Mesodermal cell (in vitro differentiated cells): Measurements from ENCODE around the gene BTG4.
A peak's percentile ranks its signal among the peaks of the same experiment; 100 is the strongest.

Experiments used
- H3K27ac ChIP-seq: 2 replicates; pipeline ENCODE4 v1.7.0; 2013; ENCODE audit warnings: mild to moderate bottlenecking, low read depth, low read length, moderate library complexity; ENCODE audit not compliant: severe bottlenecking
- H3K36me3 ChIP-seq: 2 replicates; pipeline ENCODE4 v1.7.1; 2013; ENCODE audit warnings: mild to moderate bottlenecking, low read length, moderate library complexity; ENCODE audit not compliant: control insufficient read depth, insufficient read depth
- H3K4me1 ChIP-seq: one replicate; pipeline ENCODE4 v1.7.1; 2013; ENCODE audit warnings: mild to moderate bottlenecking, low read length; ENCODE audit not compliant: insufficient read depth, control insufficient read depth, poor library complexity, severe bottlenecking
- H3K4me3 ChIP-seq: 2 replicates; pipeline ENCODE4 v1.7.0; 2013; ENCODE audit warnings: low read length, control low read depth, mild to moderate bottlenecking; ENCODE audit not compliant: insufficient read depth, poor library complexity, severe bottlenecking; ENCODE audit errors: extremely low read depth
- H3K9me3 ChIP-seq: 2 replicates; pipeline ENCODE4 v1.7.1; 2013; ENCODE audit warnings: mild to moderate bottlenecking, low read length, moderate library complexity; ENCODE audit not compliant: control insufficient read depth
- WGBS, 2 experiments: methylation state at CpG; one replicate each; pipeline ENCODE4 v1.1.5; 2013; ENCODE audit warnings: missing lambda C conversion rate in 2 of 2; ENCODE audit not compliant: insufficient coverage in 2 of 2; 5-methylcytosine and 5-hydroxymethylcytosine counted together

Gene BTG4

GRCh38 chr11:111522426-111522825 is 10.2 kb upstream of the BTG4 start:
- Histone ChIP-seq H3K4me3 (no peak overlapping the region), H3K4me1 (peaks cover 27% of the 10 kb centered on the region), H3K9me3 (no peaks in the 10 kb centered on the region), H3K36me3 (no peaks in the 10 kb centered on the region), H3K27ac (no peak overlapping the region)
- 100% methylated on average over 2 of the region's 5 CpGs for WGBS, 2 experiments

- H3K4me3 ChIP-seq, result no peak overlapping the region
- H3K9me3 ChIP-seq, result no peaks in the 10 kb centered on the region
- no peaks in the 10 kb centered on the region for H3K36me3 ChIP-seq
- no CpG with 5 or more reads among the region's 2 CpGs for WGBS, 2 experiments
- H3K27ac ChIP-seq, result peak overlapping the region; percentile 51
- peaks cover 24% of the 10 kb centered on the region for H3K4me1 ChIP-seq
Observed at GRCh38 chr11:111521135-111521534, 8.9 kb upstream of the BTG4 start.

GRCh38 chr11:111520560-111520959 is 8.4 kb upstream of the BTG4 start:
- no CpG with 5 or more reads among the region's 2 CpGs for WGBS, 2 experiments
- peaks cover 26% of the 10 kb centered on the region for H3K4me1 ChIP-seq

GRCh38 chr11:111518668-111519067 is 6.5 kb upstream of the BTG4 start:
- H3K27ac ChIP-seq, result no peak overlapping the region
- WGBS, 2 experiments, result no CpG with 5 or more reads among the region's 1 CpG
- peaks cover 32% of the 10 kb centered on the region for H3K4me1 ChIP-seq
- no peak overlapping the region for H3K4me3 ChIP-seq
- no peaks in the 10 kb centered on the region for H3K36me3 ChIP-seq
- no peaks in the 10 kb centered on the region for H3K9me3 ChIP-seq

More at GRCh38 chr11:111520560-111520959, 8.4 kb upstream of the BTG4 start:
- no peak overlapping the region for H3K4me3 ChIP-seq
- H3K27ac ChIP-seq, result no peak overlapping the region
- no peaks in the 10 kb centered on the region for H3K9me3 ChIP-seq
- no peaks in the 10 kb centered on the region for H3K36me3 ChIP-seq

DNA sequence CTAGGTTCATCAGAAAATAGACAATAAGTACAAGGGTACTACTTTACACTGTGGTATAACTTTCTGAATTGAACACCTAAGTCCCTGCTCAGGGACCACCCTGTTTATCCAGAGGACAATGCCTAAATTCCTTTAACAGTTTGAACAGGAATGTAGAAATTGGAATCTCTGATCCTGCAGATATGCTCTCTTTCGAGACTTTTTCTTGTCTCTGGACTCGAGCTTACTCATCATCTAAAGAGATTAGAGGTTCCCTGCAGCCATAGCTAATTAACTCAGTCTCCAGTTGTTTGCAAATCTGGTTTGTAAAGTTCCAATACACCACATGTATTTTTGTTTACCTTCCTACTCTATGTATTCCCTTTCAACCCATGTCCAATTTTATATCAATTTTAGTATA is 3.4 kb upstream of the BTG4 start:
- no peaks in the 10 kb centered on the region for H3K36me3 ChIP-seq
- H3K27ac ChIP-seq, result no peak overlapping the region
- WGBS, 2 experiments, result 70 to 71% methylated on average over 2 of the region's 2 CpGs
- H3K4me1 ChIP-seq, result peaks cover 20% of the 10 kb centered on the region
- H3K4me3 ChIP-seq, result no peak overlapping the region
- H3K9me3 ChIP-seq, result no peaks in the 10 kb centered on the region

- Histone ChIP-seq H3K4me3 (peak within 1 kb of the TSS; percentile 20), H3K9me3 (no peaks in the 10 kb centered on the region), H3K27ac (no peak within 1 kb of the TSS), H3K4me1 (peaks cover 19% of the 10 kb centered on the region), H3K36me3 (no peaks in the 10 kb centered on the region)
- WGBS, 2 experiments, result 13 to 16% methylated on average over 21 to 29 of the region's 39 CpGs
Observed at GRCh38 chr11:111514216-111515031, 2.2 kb upstream of the BTG4 start, which contains the start of gene HOATZ. TSS of gene HOATZ (plus strand) at chr11:111514778. CDS start at chr11:111514785, 7 bp downstream.

DNA sequence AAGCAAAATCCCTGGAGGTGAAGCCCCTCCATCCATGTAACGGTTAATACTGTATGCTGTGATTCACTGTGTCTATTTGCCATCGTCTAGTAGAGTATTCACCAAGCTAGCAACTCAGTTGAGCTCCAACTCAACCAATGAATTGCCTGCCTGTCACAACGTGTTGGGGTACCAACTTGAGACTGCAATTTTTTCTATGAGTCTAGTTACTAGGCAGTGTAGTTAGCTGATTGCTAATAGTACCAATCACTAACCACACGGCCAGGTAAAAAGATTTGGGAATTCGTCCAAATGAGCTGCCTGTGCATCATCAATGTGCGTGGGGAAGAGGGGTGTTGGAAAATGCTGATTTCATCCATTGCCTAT is 1.0 kb upstream of the BTG4 start:
- Histone ChIP-seq H3K4me1 (peaks cover 16% of the 10 kb centered on the region), H3K36me3 (no peaks in the 10 kb centered on the region), H3K4me3 (peak overlapping the region; percentile 45), H3K9me3 (no peaks in the 10 kb centered on the region), H3K27ac (no peak overlapping the region)
- 0 to 6% methylated on average over 1 to 2 of the region's 6 CpGs for WGBS, 2 experiments

DNA sequence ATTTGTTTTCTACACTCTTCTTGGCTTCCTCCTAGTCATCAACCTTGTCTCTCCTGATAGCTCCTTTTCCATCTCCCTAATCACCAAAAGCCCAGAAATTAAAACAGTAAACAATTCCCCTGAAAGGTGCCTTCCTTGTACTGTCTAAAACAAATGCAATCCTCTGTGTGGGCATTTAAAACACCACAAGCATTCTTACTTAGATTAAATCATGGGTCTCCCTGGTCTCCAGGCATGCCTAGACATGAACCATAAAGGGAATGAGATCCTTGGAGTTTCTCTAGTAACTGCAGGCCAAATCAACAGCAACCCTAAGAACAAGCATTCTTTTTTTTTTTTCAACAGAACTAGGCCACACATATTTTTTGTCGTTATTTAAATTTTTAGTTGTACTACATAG is 1.9 kb downstream of the BTG4 start:
- no peak overlapping the region for H3K27ac ChIP-seq
- H3K4me1 ChIP-seq, result peaks cover 10% of the 10 kb centered on the region
- no peaks in the 10 kb centered on the region for H3K36me3 ChIP-seq
- no CpG with 5 or more reads among the region's 1 CpG for WGBS, 2 experiments
- no peak overlapping the region for H3K4me3 ChIP-seq
- H3K9me3 ChIP-seq, result no peaks in the 10 kb centered on the region

DNA sequence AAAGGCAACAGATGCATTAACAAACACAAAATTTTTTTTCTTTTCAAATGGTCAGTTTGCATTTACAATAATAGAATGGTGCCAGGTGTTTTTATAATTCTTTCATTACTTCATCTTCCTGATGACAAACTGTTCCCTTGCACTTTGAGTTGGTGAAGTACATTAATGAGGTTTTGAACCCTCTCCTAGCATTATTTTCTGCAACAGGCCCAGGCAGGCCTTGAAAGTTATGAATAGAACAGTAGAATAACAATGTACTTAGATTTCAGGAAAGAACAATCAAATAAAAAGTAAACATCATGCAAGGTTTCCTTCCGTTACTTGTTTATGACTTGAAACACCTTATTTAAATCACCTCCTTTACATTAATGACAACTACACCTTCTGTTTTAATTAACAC is 9.6 kb downstream of the BTG4 start:
- no peak overlapping the region for H3K4me3 ChIP-seq
- H3K9me3 ChIP-seq, result no peaks in the 10 kb centered on the region
- no peak overlapping the region for H3K27ac ChIP-seq
- no peaks in the 10 kb centered on the region for H3K36me3 ChIP-seq
- no peaks in the 10 kb centered on the region for H3K4me1 ChIP-seq
- WGBS, 2 experiments, result 100% methylated on average over 1 of the region's 1 CpG; no CpG with 5 or more reads in 1 of the 2 experiments

GRCh38 chr11:111500481-111500880 is 11.7 kb downstream of the BTG4 start:
- no peaks in the 10 kb centered on the region for H3K4me1 ChIP-seq
- no peaks in the 10 kb centered on the region for H3K9me3 ChIP-seq
- H3K27ac ChIP-seq, result no peak overlapping the region
- no peaks in the 10 kb centered on the region for H3K36me3 ChIP-seq
- WGBS, 2 experiments, result 75 to 89% methylated on average over 1 of the region's 1 CpG
- H3K4me3 ChIP-seq, result no peak overlapping the region

DNA sequence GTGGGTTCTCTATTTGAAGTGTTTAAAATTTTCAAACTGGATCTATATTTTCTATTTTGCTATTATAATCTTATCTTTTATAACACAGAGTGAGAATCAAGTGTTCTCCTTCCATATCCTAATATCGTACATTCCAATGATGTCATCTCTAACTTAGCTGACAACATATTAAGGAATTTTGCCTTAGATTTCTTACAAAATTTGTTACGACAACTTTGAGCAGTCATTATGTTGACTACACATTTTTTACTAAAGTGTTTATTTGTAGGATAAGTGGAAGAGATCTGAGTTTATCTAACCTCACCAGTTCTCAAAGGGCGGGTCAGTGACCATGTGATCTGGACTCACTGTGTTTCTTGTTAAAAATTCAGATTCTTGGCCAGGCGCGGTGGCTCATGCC is 12.7 kb downstream of the BTG4 start:
- Histone ChIP-seq H3K4me1 (no peaks in the 10 kb centered on the region), H3K27ac (no peak overlapping the region), H3K4me3 (no peak overlapping the region), H3K9me3 (no peaks in the 10 kb centered on the region), H3K36me3 (no peaks in the 10 kb centered on the region)
- 94 to 100% methylated on average over 1 to 3 of the region's 5 CpGs for WGBS, 2 experiments
